Adrenal gland (tissue), 12 donors: ENCODE measurements around the gene SERPINA1. TPM values are rescaled to one million over a fixed set of nuclear protein-coding genes. Genes with fewer than 3 reads are reported as not detected.
"Not testable (repeated sequence)": the region's sequence is repeated elsewhere in the genome, so short reads cannot be mapped to it uniquely, and the experiment has no call there.

ENCODE experiments used
- DNase-seq, 7 donors: peaks; one replicate each; pipeline ENCODE4 v3.0.0-alpha.2; 2019 to 2020
- H3K27ac ChIP-seq, 5 donors: fragments of 200-600 bp; sonication (generic) in 4 of 5; 1 replicate in 3 of 5; 2 replicates in 2 of 5; pipeline versions ENCODE4 v1.5.1 to v1.8.0; 2016 to 2020; ENCODE audit warnings: mild to moderate bottlenecking in 1 of 5
- H3K27me3 ChIP-seq: fragments of 200-600 bp; 2 replicates; pipeline ENCODE4 v1.8.0; 2021
- H3K36me3 ChIP-seq, 2 donors: fragments of 200-600 bp; replicated peaks in 1 of 2; 1 replicate in 1 of 2; 2 replicates in 1 of 2; pipeline versions ENCODE4 v1.5.1 to v1.8.0; 2018 to 2022
- H3K4me1 ChIP-seq, 2 donors: fragments of 200-600 bp; replicated peaks in 1 of 2; 1 replicate in 1 of 2; 2 replicates in 1 of 2; pipeline versions ENCODE4 v1.5.1 to v1.8.0; 2018 to 2021
- H3K4me3 ChIP-seq, 4 donors: fragments of 200-600 bp; sonication (generic) in 3 of 4; one replicate each; pipeline ENCODE4 v1.5.1; 2016 to 2018
- H3K9me3 ChIP-seq, 3 donors: fragments of 200-600 bp; sonication (generic) in 1 of 3; replicated peaks in 1 of 3; 1 replicate in 2 of 3; 2 replicates in 1 of 3; pipeline versions ENCODE4 v1.5.1 to v1.8.0; 2016 to 2021
- CTCF ChIP-seq, 6 experiments: fragments of 450-650 bp in 4 of 6; fragments of 200-600 bp in 2 of 6; sonication (generic) in 1 of 6; IDR thresholded peaks; 1 replicate in 5 of 6; 2 replicates in 1 of 6; pipeline versions ENCODE4 v1.5.1 to v1.8.0; 2016 to 2021; ENCODE audit warnings: antibody characterized with exemption in 6 of 6, mild to moderate bottlenecking in 2 of 6, moderate library complexity in 1 of 6
- POLR2A ChIP-seq, 2 donors: fragments of 450-650 bp; IDR thresholded peaks; one replicate each; pipeline ENCODE4 v1.6.1; 2017; ENCODE audit warnings: antibody characterized with exemption in 2 of 2, mild to moderate bottlenecking in 2 of 2, moderate library complexity in 1 of 2
- WGBS, 4 donors: extraction: QIAGEN DNeasy Blood & Tissue Kit in 2 of 4; methylation state at CpG; one replicate each; pipeline versions ENCODE4 v1.1.5 to v1.1.7; 2013 to 2017; 5-methylcytosine and 5-hydroxymethylcytosine counted together
- intact Hi-C, 2 donors: fragments of 100-400 bp; cut with DNase I; formaldehyde crosslinking; loops; one replicate each; pipeline versions ENCODE4 v1.14.1 to v1.15.0; 2022 to 2023
- polyA plus RNA-seq, 3 donors: library from polyadenylated mRNA; stranded (reverse); fragments of 200-250 nt in 2 of 3; fragments of 350-450 nt in 1 of 3; fragmentation: Illumina TruSeq in 1 of 3; extraction: RNeasy Lipid Tissue Mini Kit (QIAGEN cat#74804) in 1 of 3; gene quantifications; one replicate each; pipeline ENCODE4 v1.2.3, GENCODE V29; 2013 to 2014
- total RNA-seq, 9 donors: library from RNA; depleted of rRNA in 4 of 9; stranded (reverse); fragments of >200 nt in 4 of 9; fragments of 120-200 nt in 1 of 9; fragmentation: NEBNext Ultra II Directional in 1 of 9; extraction: Animal tissue kit (Norgen Biotek cat#: 25700) in 1 of 9; gene quantifications; one replicate each; pipeline versions ENCODE4 v1.1.0 to v1.2.4, GENCODE V29; 2013 to 2023
- donor health status: healthy with polysubstance abuse.
- donor health status: Bipolar disorder and iron deficiency.
- donor health status: DM: yes; HTN: yes; CAD: no.
- donor health status: DM: no; HTN: no; CAD: no.
- donor health status: DM: no; HTN: no; CAD: no.
- donor health status: DM: yes; HTN: yes; CAD: no.

SERPINA1 gene
- total and polyA plus RNA-seq, 12 donors: 1.6 to 60.1 (median 13.9) TPM

GRCh38 chr14:94424371-94424770, 36.0 kb upstream of the SERPINA1 start:
- Histone ChIP-seq H3K4me1 (no peaks in the 10 kb centered on the region), H3K36me3 (no peaks in the 10 kb centered on the region), H3K9me3 (no peaks in the 10 kb centered on the region), H3K27ac (no peak overlapping the region), H3K27me3 (peaks cover 4% of the 10 kb centered on the region), H3K4me3 (no peak overlapping the region)
- TF ChIP-seq POLR2A (IDR thresholded peaks at IDR 0.05) (no peak), CTCF (IDR thresholded peaks at IDR 0.05) (no peak)
- WGBS, 4 donors: 53 to 71% (median 60%) methylated on average over 3 of the region's 3 CpGs
- peak in 1 of 7 donors; percentile 4 for DNase-seq
- intact Hi-C loops: loop anchor here in 1 of 2 donors (10.0 kb wide), 1 partner anchor 60 kb away; no protein-coding TSS in a partner anchor

GRCh38 chr14:94423453-94424056, 35.2 kb upstream of the SERPINA1 start:
- peak; percentile 53 to 82 (median 78) for DNase-seq
- intact Hi-C loops: loop anchor here in 1 of 2 donors (10.0 kb wide), 1 partner anchor 61 kb away; no protein-coding TSS in a partner anchor
- H3K27me3 ChIP-seq: peaks cover 4% of the 10 kb centered on the region

DNA sequence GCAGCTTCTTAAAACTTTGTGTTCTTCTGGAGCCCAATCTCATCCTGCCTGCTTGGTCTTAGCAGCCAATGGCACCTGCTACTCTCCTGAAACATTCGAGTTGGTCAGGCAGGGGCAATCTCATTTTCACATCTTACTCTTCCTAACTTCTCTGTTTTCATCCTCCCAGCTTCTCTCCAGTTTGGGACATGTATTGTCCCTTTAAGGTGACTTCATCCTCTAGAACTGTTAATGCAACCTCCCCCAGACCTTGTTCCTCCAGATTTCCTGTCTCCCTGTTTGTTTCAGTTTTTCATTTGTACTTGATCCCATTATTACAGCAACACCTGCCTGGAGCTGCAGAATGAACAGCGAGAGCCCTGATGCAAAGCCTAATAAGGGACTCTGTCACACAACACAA, 32.9 kb upstream of the SERPINA1 start:
- intact Hi-C loops: loop anchor here in 1 of 2 donors (10.0 kb wide), 1 partner anchor 63 kb away; no protein-coding TSS in a partner anchor
- no peak for TF ChIP-seq CTCF (IDR thresholded peaks at IDR 0.05)
- TF ChIP-seq POLR2A (IDR thresholded peaks at IDR 0.05): no peak
- 59 to 65% (median 63%) methylated on average over 2 of the region's 2 CpGs for WGBS, 4 donors

More at GRCh38 chr14:94423453-94424056, 35.2 kb upstream of the SERPINA1 start:
- Histone ChIP-seq H3K9me3 (no peaks in the 10 kb centered on the region), H3K36me3 (no peaks in the 10 kb centered on the region), H3K27ac (no peak overlapping the region), H3K4me3 (no peak overlapping the region), H3K4me1 (no peaks in the 10 kb centered on the region)
- TF ChIP-seq CTCF (IDR thresholded peaks at IDR 0.05) (peak; percentile 30 to 63 (median 52)), POLR2A (IDR thresholded peaks at IDR 0.05) (no peak)
- WGBS, 4 donors: 10 to 15% (median 12%) methylated on average over 13 of the region's 13 CpGs

DNA sequence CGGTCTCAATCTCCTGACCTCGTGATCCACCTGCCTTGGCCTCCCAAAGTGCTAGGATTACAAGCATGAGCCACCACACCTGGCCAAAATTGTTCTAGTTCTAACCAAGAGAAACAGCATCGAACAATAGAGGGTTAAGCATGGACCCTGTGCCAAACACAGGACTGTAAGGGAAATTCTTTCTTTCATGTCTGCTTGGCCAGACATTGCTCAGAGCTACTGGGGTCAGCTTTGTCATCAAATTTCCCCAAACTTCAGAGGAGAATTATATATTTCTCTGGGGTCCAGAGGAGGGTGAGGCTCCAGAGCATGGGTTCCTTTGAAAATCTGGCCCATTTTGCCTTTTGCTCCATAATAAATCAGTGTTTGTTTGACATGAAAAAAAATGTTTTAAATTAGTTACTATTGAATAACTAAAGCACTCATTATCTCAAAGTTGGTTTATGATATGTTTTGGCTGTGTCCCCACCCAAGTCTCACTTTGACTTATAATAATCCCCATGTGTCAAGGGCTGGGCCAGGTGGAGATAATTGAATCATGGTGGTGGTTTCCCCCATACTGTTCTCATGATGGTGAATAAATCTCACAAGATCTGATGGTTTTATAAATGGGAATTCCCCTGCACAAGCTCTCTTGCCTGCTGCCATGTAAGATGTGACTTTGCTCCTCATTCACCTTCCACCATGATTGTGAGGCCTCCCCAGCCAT, 29.2 kb upstream of the SERPINA1 start:
- H3K27ac ChIP-seq, H3K4me3 ChIP-seq, H3K36me3 ChIP-seq, DNase-seq, H3K9me3 ChIP-seq, H3K4me1 ChIP-seq, H3K27me3 ChIP-seq, intact Hi-C loops: not testable (repeated sequence)
- WGBS, 4 donors: 68 to 80% (median 71%) methylated on average over 3 of the region's 3 CpGs

More for the DNA sequence above, 32.9 kb upstream of the SERPINA1 start:
- Histone ChIP-seq H3K27me3 (peaks cover 4% of the 10 kb centered on the region), H3K27ac (no peak overlapping the region), H3K36me3 (no peaks in the 10 kb centered on the region), H3K4me3 (no peak overlapping the region), H3K4me1 (no peaks in the 10 kb centered on the region), H3K9me3 (no peaks in the 10 kb centered on the region)
- DNase-seq: no peak
